ENCODE results near the gene ANKS1A. TPM values are rescaled to one million over a fixed set of nuclear protein-coding genes. Genes with fewer than 3 reads are reported as not detected.

ANKS1A gene
- total RNA-seq, 1 experiment from 2014 or later = 26.5 TPM

- H3T11ph ChIP-seq (ENCODE audit: low read length) = no peak overlapping the region
- peaks cover 11 to 12% of the 10 kb centered on the region in 2 experiments for H3K4me1 Mint-ChIP-seq
- no peak overlapping the region for H3K9ac ChIP-seq (ENCODE audit: extremely low read depth, insufficient read length, low read length)
- no CpG with 5 or more reads among the region's 5 CpGs for WGBS (ENCODE audit: extremely low coverage, insufficient read length, low lambda C conversion rate)
- no peaks in the 10 kb centered on the region for H4K20me1 ChIP-seq (ENCODE audit: control insufficient read depth, insufficient read depth, insufficient read length)
- no peaks in the 10 kb centered on the region for H3K79me1 ChIP-seq (ENCODE audit: insufficient read depth, low read depth, low read length, poor library complexity, severe bottlenecking)
- peak overlapping the region; percentile 41 to 92 (median 77); a peak in 5 of 7 replicates for H3K27ac Mint-ChIP-seq
- no peak for TF ChIP-seq CTCF (conservative IDR thresholded peaks at IDR 0.05)
- H2AFZ ChIP-seq (ENCODE audit: low read length) = no peak overlapping the region
- H3K27me3 Mint-ChIP-seq (ENCODE audit: low read depth) = no peaks in the 10 kb centered on the region
- H3K9me3 Mint-ChIP-seq = no peaks in the 10 kb centered on the region
- no peak overlapping the region for H3K4me2 ChIP-seq (ENCODE audit: insufficient read depth, insufficient read length, low read length)
- H3K27ac ChIP-seq (ENCODE audit: insufficient read length, low read depth, low read length) = no peak overlapping the region
- H2BK20ac ChIP-seq (ENCODE audit: low read depth, low read length, poor library complexity, severe bottlenecking) = no peak overlapping the region
- H3K27me3 ChIP-seq (ENCODE audit: insufficient read depth, low read length) = no peaks in the 10 kb centered on the region
- peaks cover 12 to 62% (median 56%) of the 10 kb centered on the region in 3 experiments; a peak in 6 of 7 replicates for H3K36me3 Mint-ChIP-seq (ENCODE audit: insufficient read depth in 1 of 3, low read depth in 3 of 3)
- no peak overlapping the region for H2BK120ac ChIP-seq (ENCODE audit: low read depth, low read length, poor library complexity, severe bottlenecking)
- no peaks in the 10 kb centered on the region for H3K9me3 ChIP-seq (ENCODE audit: control insufficient read depth, low read depth, low read length)
- H2BK12ac ChIP-seq (ENCODE audit: insufficient read length, low read depth, low read length) = no peak overlapping the region
- no peak overlapping the region for H2BK15ac ChIP-seq (ENCODE audit: low read depth, low read length)
- no peak overlapping the region for H4K91ac ChIP-seq (ENCODE audit: insufficient read length, low read depth, low read length)
- no peak overlapping the region for H4K5ac ChIP-seq (ENCODE audit: insufficient read length, low read depth, low read length)
- no peaks in the 10 kb centered on the region for H3K23me2 ChIP-seq (ENCODE audit: insufficient read length, low read depth, low read length, poor library complexity, severe bottlenecking)
- no peak overlapping the region for H4K8ac ChIP-seq (replicated peaks; ENCODE audit: insufficient read length, low read depth, low read length)
- no peak for DNase-seq
- no peak overlapping the region for H3K56ac ChIP-seq (ENCODE audit: insufficient read length, low read depth, low read length)
- H2BK5ac ChIP-seq (ENCODE audit: insufficient read length, low read length) = no peak overlapping the region
- H3K14ac ChIP-seq (ENCODE audit: insufficient read depth, low read length) = no peak overlapping the region
- H3K4me3 Mint-ChIP-seq = no peak overlapping the region
- H2AK5ac ChIP-seq (ENCODE audit: insufficient read length, low read length) = no peak overlapping the region
- H3K79me2 ChIP-seq (ENCODE audit: insufficient read depth, low read length) = no peaks in the 10 kb centered on the region
- H3K23ac ChIP-seq (ENCODE audit: insufficient read length, low read depth, low read length) = no peak overlapping the region
- H3K4ac ChIP-seq (ENCODE audit: low read depth, low read length) = no peak overlapping the region
- no peaks in the 10 kb centered on the region for H3K4me1 ChIP-seq (ENCODE audit: insufficient read depth, low read length)
- no peak overlapping the region for H3K18ac ChIP-seq (ENCODE audit: insufficient read length, low read depth, low read length)
Observed at GRCh38 chr6:34987506-34987905, 98.5 kb downstream of the ANKS1A start.

Data from H9 (cell line).